SK-N-SH (cell line): ENCODE data around the gene E2F4. TPM values are rescaled to one million over a fixed set of nuclear protein-coding genes. Genes with fewer than 3 reads are reported as not detected.

ENCODE experiments used
- CHD2 ChIP-seq: fragments of 150-350 bp; IDR thresholded peaks from 2 replicates; pipeline ENCODE4 v1.6.1; 2018; ENCODE audit warnings: low read length; ENCODE audit not compliant: partially characterized antibody
- CTCF ChIP-seq: fragments of 200-600 bp; sonication (generic); IDR thresholded peaks from 2 replicates; pipeline ENCODE4 v1.6.1; 2017; ENCODE audit warnings: antibody characterized with exemption, mild to moderate bottlenecking, moderate library complexity
- ELF1 ChIP-seq: IDR thresholded peaks from 2 replicates; pipeline ENCODE4 v1.4.0; 2012
- EP300 ChIP-seq, 2 experiments: IDR thresholded peaks; 2 replicates each; pipeline versions ENCODE4 v1.4.0 to v1.6.1; 2012; ENCODE audit warnings: borderline replicate concordance in 1 of 2, low read depth in 1 of 2, low read length in 1 of 2
- EZH2phosphoT487 ChIP-seq: fragments of 200-600 bp; sonication (generic); IDR thresholded peaks from 2 replicates; pipeline ENCODE4 v1.6.1; 2017; ENCODE audit warnings: low read depth, mixed run types, mild to moderate bottlenecking, antibody characterized with exemption, moderate library complexity, borderline replicate concordance
- FOXJ3 ChIP-seq: sonication (generic); formaldehyde crosslinking; IDR thresholded peaks from 2 replicates; pipeline ENCODE4 v1.5.1; 2020; ENCODE audit warnings: mild to moderate bottlenecking, missing genetic modification reagents
- FOXM1 ChIP-seq: IDR thresholded peaks from 2 replicates; pipeline ENCODE4 v1.4.0; 2012; ENCODE audit warnings: low read depth, mild to moderate bottlenecking
- GATA2 ChIP-seq: sonication (generic); formaldehyde crosslinking; IDR thresholded peaks from 2 replicates; pipeline ENCODE4 v1.5.0; 2020; ENCODE audit warnings: mild to moderate bottlenecking, missing genetic modification reagents
- JUND ChIP-seq: IDR thresholded peaks from 2 replicates; pipeline ENCODE4 v1.4.0; 2012
- MAX ChIP-seq: IDR thresholded peaks from 2 replicates; pipeline ENCODE4 v1.4.0; 2012; ENCODE audit warnings: low read depth
- MEF2A ChIP-seq: IDR thresholded peaks from 2 replicates; pipeline ENCODE4 v1.4.0; 2012; ENCODE audit warnings: low read depth, borderline replicate concordance
- MXI1 ChIP-seq: IDR thresholded peaks from 2 replicates; pipeline ENCODE4 v1.6.1; 2012; ENCODE audit warnings: mild to moderate bottlenecking, low read depth, low read length, improper control_type of control experiment
- NFIC ChIP-seq: IDR thresholded peaks from 2 replicates; pipeline ENCODE4 v1.4.0; 2012; ENCODE audit warnings: borderline replicate concordance
- NRF1 ChIP-seq: IDR thresholded peaks from 2 replicates; pipeline ENCODE4 v1.6.1; 2012; ENCODE audit warnings: low read depth, mild to moderate bottlenecking, low read length
- PBX3 ChIP-seq: IDR thresholded peaks from 2 replicates; pipeline ENCODE4; 2012
- POLR2AphosphoS5 ChIP-seq: IDR thresholded peaks from 2 replicates; pipeline ENCODE4 v1.6.1; 2012; ENCODE audit warnings: low read depth, low read length
- RAD21 ChIP-seq: IDR thresholded peaks from 2 replicates; pipeline ENCODE4 v1.6.1; 2012; ENCODE audit warnings: mild to moderate bottlenecking, low read length
- RFX5 ChIP-seq: IDR thresholded peaks from 2 replicates; pipeline ENCODE4 v1.6.1; 2012; ENCODE audit warnings: mild to moderate bottlenecking, improper control_type of control experiment, low read length
- RXRA ChIP-seq: IDR thresholded peaks from 2 replicates; pipeline ENCODE4 v1.4.0; 2012; ENCODE audit warnings: low read depth, mild to moderate bottlenecking, borderline replicate concordance
- SIN3A ChIP-seq: IDR thresholded peaks from 2 replicates; pipeline ENCODE4 v1.6.1; 2012; ENCODE audit warnings: low read depth, mild to moderate bottlenecking, low read length, moderate library complexity, borderline replicate concordance
- TCF12 ChIP-seq: IDR thresholded peaks from 2 replicates; pipeline ENCODE4 v1.4.0; 2012
- YY1 ChIP-seq: IDR thresholded peaks from 2 replicates; pipeline ENCODE4 v1.4.0; 2012; ENCODE audit warnings: low read depth, mild to moderate bottlenecking
- ZBTB33 ChIP-seq: IDR thresholded peaks from 2 replicates; pipeline ENCODE4 v1.4.0; 2012; ENCODE audit warnings: low read depth, borderline replicate concordance
- polyA plus RNA-seq, 3 experiments: library from polyadenylated mRNA; depleted of rRNA; stranded (reverse); fragments of >200 nt; gene quantifications; 2 replicates each; pipeline ENCODE4 v1.2.3, GENCODE V29; 2012
- TF ChIP-seq, protein P1 (sequence below): fragments of 150-350 bp; IDR thresholded peaks from 2 replicates; pipeline ENCODE4 v1.6.1; 2016; ENCODE audit warnings: mild to moderate bottlenecking, low read depth, low read length
- TF ChIP-seq, protein P2 (sequence below): IDR thresholded peaks from 2 replicates; pipeline ENCODE4 v1.4.0; 2012; ENCODE audit warnings: low read depth, borderline replicate concordance

Gene E2F4
- polyA plus RNA-seq, 1 of the 3 experiments (the other 2 are of a cell fraction): 168 TPM

GRCh38 chr16:67186550-67186950, 5.4 kb upstream of the E2F4 start (continued):
- TF ChIP-seq CTCF (no peak), JUND (no peak; the same call in 1 of the 2 replicates), YY1 (peak; percentile 50; the same call in 1 of the 2 replicates), FOXM1 (no peak), POLR2AphosphoS5 (no peak), TCF12 (peak; percentile 32; the same call in 1 of the 2 replicates), MEF2A (no peak), ZBTB33 (no peak), EZH2phosphoT487 (no peak), CHD2 (no peak), EP300 (IDR thresholded peaks at IDR 0.05; ENCODE audit: borderline replicate concordance in 1 of 2, low read depth in 1 of 2, low read length in 1 of 2) (no peak), FOXJ3 (CRISPR knock-in tag) (no peak), MAX (peak; percentile 63; the same call in 1 of the 2 replicates), RXRA (no peak), RAD21 (no peak), NRF1 (no peak), NFIC (no peak; the same call in 1 of the 2 replicates), RFX5 (no peak), GATA2 (CRISPR knock-in tag) (no peak), MXI1 (no peak), SIN3A (peak; percentile 65; the same call in 1 of the 2 replicates), PBX3 (no peak), ELF1 (no peak)
- TF ChIP-seq, protein P1, sequence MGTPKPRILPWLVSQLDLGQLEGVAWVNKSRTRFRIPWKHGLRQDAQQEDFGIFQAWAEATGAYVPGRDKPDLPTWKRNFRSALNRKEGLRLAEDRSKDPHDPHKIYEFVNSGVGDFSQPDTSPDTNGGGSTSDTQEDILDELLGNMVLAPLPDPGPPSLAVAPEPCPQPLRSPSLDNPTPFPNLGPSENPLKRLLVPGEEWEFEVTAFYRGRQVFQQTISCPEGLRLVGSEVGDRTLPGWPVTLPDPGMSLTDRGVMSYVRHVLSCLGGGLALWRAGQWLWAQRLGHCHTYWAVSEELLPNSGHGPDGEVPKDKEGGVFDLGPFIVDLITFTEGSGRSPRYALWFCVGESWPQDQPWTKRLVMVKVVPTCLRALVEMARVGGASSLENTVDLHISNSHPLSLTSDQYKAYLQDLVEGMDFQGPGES: no peak
- TF ChIP-seq, protein P2, sequence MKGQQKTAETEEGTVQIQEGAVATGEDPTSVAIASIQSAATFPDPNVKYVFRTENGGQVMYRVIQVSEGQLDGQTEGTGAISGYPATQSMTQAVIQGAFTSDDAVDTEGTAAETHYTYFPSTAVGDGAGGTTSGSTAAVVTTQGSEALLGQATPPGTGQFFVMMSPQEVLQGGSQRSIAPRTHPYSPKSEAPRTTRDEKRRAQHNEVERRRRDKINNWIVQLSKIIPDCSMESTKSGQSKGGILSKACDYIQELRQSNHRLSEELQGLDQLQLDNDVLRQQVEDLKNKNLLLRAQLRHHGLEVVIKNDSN: no peak
- TF ChIP-seq, all 33 proteins: peak for 6
